Type B pancreatic cell (in vitro differentiated cells): ENCODE measurements around the gene ZNF430. TPM values are rescaled to one million over a fixed set of nuclear protein-coding genes. Genes with fewer than 3 reads are reported as not detected.
A peak's percentile ranks its signal among the peaks of the same experiment; 100 is the strongest.

ENCODE experiments used
- DNase-seq: peaks from one replicate; pipeline ENCODE4 v3.0.0; 2021; ENCODE audit warnings: mixed read lengths; ENCODE audit not compliant: unreplicated experiment; ENCODE audit errors: extremely low spot score
- H3K27ac Mint-ChIP-seq: 2 replicates; pipeline ENCODE4 v1.8.0; 2021; ENCODE audit warnings: mild to moderate bottlenecking, mixed read lengths
- H3K27me3 Mint-ChIP-seq: 2 replicates; pipeline ENCODE4 v1.8.0; 2021; ENCODE audit warnings: mixed read lengths
- H3K36me3 Mint-ChIP-seq: 2 replicates; pipeline ENCODE4 v1.8.0; 2021; ENCODE audit warnings: mixed read lengths
- H3K4me1 Mint-ChIP-seq: one replicate; pipeline ENCODE4 v1.8.0; 2021; ENCODE audit warnings: mixed read lengths; ENCODE audit not compliant: unreplicated experiment
- H3K4me3 Mint-ChIP-seq: 2 replicates; pipeline ENCODE4 v1.8.0; 2021; ENCODE audit warnings: mild to moderate bottlenecking, mixed read lengths
- H3K9me3 Mint-ChIP-seq: 2 replicates; pipeline ENCODE4 v1.8.0; 2021; ENCODE audit warnings: mixed read lengths
- total RNA-seq: library from RNA; stranded (reverse); gene quantifications from 2 replicates; pipeline ENCODE4 v1.2.1, GENCODE V29; 2021; ENCODE audit warnings: low replicate concordance
- TF ChIP-seq, protein P1 (sequence below): fragments of 200-600 bp; sonication (generic); conservative IDR thresholded peaks from 2 replicates; pipeline ENCODE4 v1.5.0; 2021; ENCODE audit warnings: antibody characterized with exemption, mild to moderate bottlenecking

Gene ZNF430
- total RNA-seq, 1 donor from 2014 or later: 13.4 TPM

DNA sequence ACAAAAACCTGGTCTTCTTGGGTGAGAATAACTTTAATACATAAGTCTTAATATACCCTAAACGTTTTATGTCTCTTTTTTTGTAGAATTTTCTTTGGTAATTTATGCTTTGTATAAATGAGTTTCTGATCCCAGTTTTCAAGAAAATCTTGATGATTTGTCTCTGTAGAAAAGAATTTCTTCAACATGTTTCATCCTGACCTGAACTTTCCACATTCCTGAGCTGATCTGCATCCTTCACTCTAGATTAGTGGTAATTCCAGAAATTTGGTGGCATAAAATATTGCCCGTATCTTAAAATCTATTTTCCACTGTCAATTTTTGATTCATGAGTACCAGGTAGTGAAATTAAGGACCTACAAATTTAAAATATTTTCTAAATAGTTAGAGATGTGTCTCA lies 77.8 kb downstream of the ZNF430 start:
- no peak for DNase-seq
- peaks cover 55% of the 10 kb centered on the region for H3K36me3 Mint-ChIP-seq
- H3K4me1 Mint-ChIP-seq: no peaks in the 10 kb centered on the region
- H3K27me3 Mint-ChIP-seq: no peaks in the 10 kb centered on the region
- H3K9me3 Mint-ChIP-seq: peaks cover 7% of the 10 kb centered on the region
- H3K4me3 Mint-ChIP-seq: peak overlapping the region; percentile 11
- H3K27ac Mint-ChIP-seq: peak overlapping the region; percentile 30
- TF ChIP-seq, protein P1, sequence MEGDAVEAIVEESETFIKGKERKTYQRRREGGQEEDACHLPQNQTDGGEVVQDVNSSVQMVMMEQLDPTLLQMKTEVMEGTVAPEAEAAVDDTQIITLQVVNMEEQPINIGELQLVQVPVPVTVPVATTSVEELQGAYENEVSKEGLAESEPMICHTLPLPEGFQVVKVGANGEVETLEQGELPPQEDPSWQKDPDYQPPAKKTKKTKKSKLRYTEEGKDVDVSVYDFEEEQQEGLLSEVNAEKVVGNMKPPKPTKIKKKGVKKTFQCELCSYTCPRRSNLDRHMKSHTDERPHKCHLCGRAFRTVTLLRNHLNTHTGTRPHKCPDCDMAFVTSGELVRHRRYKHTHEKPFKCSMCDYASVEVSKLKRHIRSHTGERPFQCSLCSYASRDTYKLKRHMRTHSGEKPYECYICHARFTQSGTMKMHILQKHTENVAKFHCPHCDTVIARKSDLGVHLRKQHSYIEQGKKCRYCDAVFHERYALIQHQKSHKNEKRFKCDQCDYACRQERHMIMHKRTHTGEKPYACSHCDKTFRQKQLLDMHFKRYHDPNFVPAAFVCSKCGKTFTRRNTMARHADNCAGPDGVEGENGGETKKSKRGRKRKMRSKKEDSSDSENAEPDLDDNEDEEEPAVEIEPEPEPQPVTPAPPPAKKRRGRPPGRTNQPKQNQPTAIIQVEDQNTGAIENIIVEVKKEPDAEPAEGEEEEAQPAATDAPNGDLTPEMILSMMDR: no peak

DNA sequence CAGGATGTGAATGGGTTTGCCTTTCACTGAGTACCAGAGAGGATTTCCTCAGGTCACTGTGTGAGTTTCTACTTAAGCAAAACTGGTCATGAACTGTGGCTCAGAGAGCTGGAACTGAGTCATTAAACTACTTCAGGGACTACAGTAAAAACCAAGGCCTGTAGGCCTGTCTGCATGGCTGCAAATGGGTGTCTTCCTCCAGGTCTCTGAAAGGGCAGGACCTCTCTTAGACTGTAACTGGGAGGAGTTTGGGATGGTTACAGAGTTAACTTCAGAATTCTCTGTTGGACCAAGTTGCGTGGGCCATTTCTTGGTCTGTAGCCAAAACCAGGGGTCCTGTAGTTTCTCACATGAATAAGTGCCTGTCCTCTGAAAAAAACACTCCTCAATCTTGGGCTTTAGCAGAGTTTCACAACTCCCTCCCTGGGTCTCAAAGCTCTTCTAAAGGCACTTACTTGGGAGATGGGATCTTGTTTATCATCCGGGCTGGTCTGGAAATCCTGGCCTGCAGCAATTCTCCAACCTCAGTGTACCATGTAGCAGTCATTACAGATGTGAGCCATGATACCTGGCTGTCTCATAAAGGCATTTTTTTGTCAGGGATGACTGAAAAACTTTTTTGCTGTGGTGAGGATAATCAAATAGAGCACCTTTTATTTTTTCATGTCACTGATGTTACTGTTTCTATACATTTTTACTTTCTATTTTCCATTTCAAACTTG lies 81.2 kb downstream of the ZNF430 start:
- Mint-ChIP-seq H3K27ac (no peak overlapping the region), H3K27me3 (no peaks in the 10 kb centered on the region), H3K4me3 (no peak overlapping the region), H3K9me3 (no peaks in the 10 kb centered on the region), H3K4me1 (no peaks in the 10 kb centered on the region), H3K36me3 (peaks cover 42% of the 10 kb centered on the region)
- TF ChIP-seq, protein P1: no peak
- no peak for DNase-seq

DNA sequence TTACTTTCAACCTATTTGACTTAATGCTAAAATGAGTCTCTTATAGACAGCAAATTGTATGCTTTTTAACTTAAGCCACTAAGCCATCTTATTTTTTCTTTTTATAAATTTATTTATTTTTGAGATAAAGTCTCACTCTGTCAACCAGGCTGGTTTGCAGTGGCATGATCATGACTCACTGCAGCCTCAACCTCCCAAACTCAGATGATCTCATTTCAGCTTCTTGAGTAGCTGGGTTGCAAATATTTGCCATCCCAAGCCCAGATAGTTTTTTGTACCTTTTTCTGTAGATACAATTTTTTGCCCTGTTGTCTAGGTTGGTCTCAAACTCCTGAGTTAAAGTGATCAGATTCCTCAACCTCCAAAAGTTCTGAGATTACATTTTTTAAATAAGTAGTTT lies 88.7 kb downstream of the ZNF430 start:
- TF ChIP-seq, protein P1: no peak
- Mint-ChIP-seq H3K9me3 (peaks cover 9% of the 10 kb centered on the region), H3K36me3 (peaks cover 54% of the 10 kb centered on the region), H3K27ac (no peak overlapping the region), H3K4me3 (no peak overlapping the region), H3K4me1 (no peaks in the 10 kb centered on the region), H3K27me3 (no peaks in the 10 kb centered on the region)
- DNase-seq: no peak

Other genes with a start within 250 kb of the ZNF430 start
- gene ZNF66, start 244.4 kb upstream of the ZNF430 start, total RNA-seq: 12.1 and 13.0 TPM in 2 replicates
- 12.3 and 21.7 TPM in 2 replicates for gene ZNF85, start 97.4 kb upstream of the ZNF430 start, total RNA-seq
- 20.7 and 40.6 TPM in 2 replicates for gene ZNF714, start 61.5 kb downstream of the ZNF430 start, total RNA-seq
- gene ZNF431, start 121.4 kb downstream of the ZNF430 start, total RNA-seq: 38.0 and 40.6 TPM in 2 replicates